ENCODE measurements around the gene MSH5.

GRCh38 chr6:31763619-31763940 lies 23.8 kb downstream of the MSH5 start:
- no peak for TF ChIP-seq CTCF (IDR thresholded peaks at IDR 0.05)
- TF ChIP-seq EZH2 (IDR thresholded peaks at IDR 0.05), result no peak

All from neural progenitor cell (in vitro differentiated cells).